HL-60 (cell line): ENCODE measurements around the gene CDC25A.

Experiments
- DNase-seq, 2 experiments: peaks; one replicate each; pipeline ENCODE4 v3.0.0-alpha.2; 2010 to 2020; ENCODE audit warnings: low read depth in 1 of 2, low spot score in 1 of 2
- H3K27ac ChIP-seq: fragments of 250-450 bp; sonication (Bioruptor Pico); replicated peaks from 2 replicates; pipeline ENCODE4 v1.5.1; 2020; ENCODE audit warnings: mild to moderate bottlenecking, moderate library complexity
- H3K27me3 ChIP-seq: fragments of 250-450 bp; sonication (Bioruptor Pico); 2 replicates; pipeline ENCODE4 v1.5.1; 2021; ENCODE audit warnings: mild to moderate bottlenecking, moderate library complexity; ENCODE audit not compliant: insufficient read depth, poor library complexity, severe bottlenecking
- H3K4me3 ChIP-seq: replicated peaks from 2 replicates; pipeline ENCODE4 v1.5.1; 2011; ENCODE audit warnings: mild to moderate bottlenecking, control low read depth, low read length; ENCODE audit not compliant: insufficient read depth
- CTCF ChIP-seq: IDR thresholded peaks from one replicate; pipeline ENCODE4 v1.5.1; 2011; ENCODE audit warnings: low read length, control low read depth, inconsistent platforms; ENCODE audit not compliant: insufficient read depth
- GABPA ChIP-seq: IDR thresholded peaks from 2 replicates; pipeline ENCODE4 v1.6.1; 2012; ENCODE audit warnings: low read depth
- POLR2AphosphoS5 ChIP-seq: IDR thresholded peaks from 2 replicates; pipeline ENCODE4 v1.6.1; 2012; ENCODE audit warnings: low read depth
- REST ChIP-seq: IDR thresholded peaks from 2 replicates; pipeline ENCODE4 v1.6.1; 2012; ENCODE audit warnings: low read depth; ENCODE audit not compliant: insufficient replicate concordance
- SPI1 ChIP-seq: IDR thresholded peaks from 2 replicates; pipeline ENCODE4 v1.6.1; 2012; ENCODE audit warnings: low read depth, mild to moderate bottlenecking, borderline replicate concordance

The CDC25A gene

GRCh38 chr3:48180021-48180420 lies 8.2 kb downstream of the CDC25A start:
- DNase-seq = no peak
- no peaks in the 10 kb centered on the region for H3K27me3 ChIP-seq
- no peak overlapping the region for H3K27ac ChIP-seq
- H3K4me3 ChIP-seq = no peak overlapping the region
- TF ChIP-seq SPI1 = no peak
- TF ChIP-seq REST = no peak
- no peak for TF ChIP-seq POLR2AphosphoS5
- no peak for TF ChIP-seq CTCF
- TF ChIP-seq GABPA = no peak

GRCh38 chr3:48178072-48178471 lies 10.1 kb downstream of the CDC25A start:
- H3K4me3 ChIP-seq = no peak overlapping the region
- TF ChIP-seq GABPA (no peak), POLR2AphosphoS5 (no peak), CTCF (no peak), REST (no peak), SPI1 (no peak)
- no peaks in the 10 kb centered on the region for H3K27me3 ChIP-seq
- DNase-seq = no peak
- no peak overlapping the region for H3K27ac ChIP-seq

GRCh38 chr3:48157950-48158376 lies 30.3 kb downstream of the CDC25A start:
- TF ChIP-seq CTCF (peak; percentile 37), REST (no peak), POLR2AphosphoS5 (0 out of 2 replicates have a peak, but pooled peaks have one; percentile 42)
- DNase-seq = peak in 1 of 2 experiments; percentile 30
- Histone ChIP-seq H3K27me3 (no peaks in the 10 kb centered on the region), H3K27ac (no peak overlapping the region), H3K4me3 (no peak overlapping the region)
